H1 (cell line): ENCODE measurements around the gene TMEM79. TPM values are rescaled to one million over a fixed set of nuclear protein-coding genes. Genes with fewer than 3 reads are reported as not detected.

Experiments
- BACH1 ChIP-seq: IDR thresholded peaks from 2 replicates; pipeline ENCODE4 v1.6.1; 2012; ENCODE audit warnings: low read length, improper control_type of control experiment
- CBX8 ChIP-seq: fragments of 300-800, 300-1000 bp; sonication (generic); IDR thresholded peaks from 2 replicates; pipeline ENCODE4 v1.7.1; 2016; ENCODE audit warnings: low read depth, low read length, borderline replicate concordance
- CHD2 ChIP-seq: IDR thresholded peaks from 2 replicates; pipeline ENCODE4 v1.6.1; 2012; ENCODE audit warnings: low read length, improper control_type of control experiment
- EP300 ChIP-seq, 2 experiments: IDR thresholded peaks; 1 replicate in 1 of 2; 2 replicates in 1 of 2; pipeline ENCODE4 v1.6.1; 2011 to 2012; ENCODE audit warnings: low read depth in 2 of 2, low read length in 2 of 2, mild to moderate bottlenecking in 2 of 2, borderline replicate concordance in 1 of 2, inconsistent platforms in 1 of 2, moderate library complexity in 1 of 2
- HDAC2 ChIP-seq, 2 experiments: fragments of 300-600 bp in 1 of 2; sonication (generic) in 1 of 2; IDR thresholded peaks; 2 replicates each; pipeline ENCODE4 v1.6.1; 2011 to 2012; ENCODE audit warnings: low read depth in 2 of 2, low read length in 2 of 2, mild to moderate bottlenecking in 2 of 2, moderate library complexity in 2 of 2, borderline replicate concordance in 1 of 2, inconsistent platforms in 1 of 2
- JUN ChIP-seq: IDR thresholded peaks from 2 replicates; pipeline ENCODE4 v1.6.1; 2011; ENCODE audit warnings: low read depth, mild to moderate bottlenecking, improper control_type of control experiment, low read length
- POLR2A ChIP-seq, 2 experiments: IDR thresholded peaks; 1 replicate in 1 of 2; 2 replicates in 1 of 2; pipeline ENCODE4 v1.6.1; 2011; ENCODE audit warnings: low read depth in 2 of 2, low read length in 2 of 2, mild to moderate bottlenecking in 2 of 2; ENCODE audit errors: control extremely low read depth in 1 of 2
- POLR2AphosphoS5 ChIP-seq: IDR thresholded peaks from 2 replicates; pipeline ENCODE4 v1.6.1; 2011; ENCODE audit warnings: low read depth, low read length
- RAD21 ChIP-seq, 2 experiments: IDR thresholded peaks in 1 of 2; conservative IDR thresholded peaks in 1 of 2; 2 replicates each; pipeline ENCODE4 v1.6.1; 2011; ENCODE audit warnings: low read depth in 2 of 2, low read length in 2 of 2, improper control_type of control experiment in 1 of 2, inconsistent platforms in 1 of 2, mild to moderate bottlenecking in 1 of 2, moderate library complexity in 1 of 2
- RBBP5 ChIP-seq: IDR thresholded peaks from 2 replicates; pipeline ENCODE4 v1.7.1; 2012; ENCODE audit warnings: low read depth, mild to moderate bottlenecking, inconsistent platforms, low read length, moderate library complexity, borderline replicate concordance
- RXRA ChIP-seq: IDR thresholded peaks from 2 replicates; pipeline ENCODE4 v1.6.1; 2011; ENCODE audit warnings: low read depth, mild to moderate bottlenecking, low read length, moderate library complexity; ENCODE audit not compliant: insufficient read depth
- SAP30 ChIP-seq: fragments of 300-600 bp; sonication (generic); IDR thresholded peaks from 2 replicates; pipeline ENCODE4 v1.7.1; 2012; ENCODE audit warnings: low read length, moderate library complexity, mild to moderate bottlenecking, inconsistent platforms; ENCODE audit not compliant: insufficient read depth, insufficient replicate concordance
- SIRT6 ChIP-seq: IDR thresholded peaks from one replicate; pipeline ENCODE4 v1.7.1; 2012; ENCODE audit warnings: low read length, inconsistent platforms
- SP1 ChIP-seq: IDR thresholded peaks from 2 replicates; pipeline ENCODE4 v1.6.1; 2011; ENCODE audit warnings: low read depth, low read length
- SP2 ChIP-seq: IDR thresholded peaks from 2 replicates; pipeline ENCODE4 v1.6.1; 2012; ENCODE audit warnings: mild to moderate bottlenecking, low read length, inconsistent platforms
- USF2 ChIP-seq: IDR thresholded peaks from 2 replicates; pipeline ENCODE4 v1.6.1; 2011; ENCODE audit warnings: low read length, improper control_type of control experiment
- YY1 ChIP-seq: IDR thresholded peaks from 2 replicates; pipeline ENCODE4 v1.6.1; 2011; ENCODE audit warnings: low read depth, mild to moderate bottlenecking, low read length
- ZNF274 ChIP-seq: IDR thresholded peaks from 2 replicates; pipeline ENCODE4 v1.7.0; 2012; ENCODE audit warnings: low read length, borderline replicate concordance; ENCODE audit errors: extremely low read depth
- polyA plus RNA-seq, 7 experiments: library from polyadenylated mRNA; depleted of rRNA in 3 of 7; stranded (reverse) in 5 of 7; unstranded in 2 of 7; fragments of >200 nt in 5 of 7; fragments of 200-250 nt in 2 of 7; gene quantifications; 1 replicate in 5 of 7; 2 replicates in 1 of 7; 4 replicates in 1 of 7; pipeline versions ENCODE4 v1.2.1 to v1.2.3, GENCODE V29; 2011 to 2013; ENCODE audit warnings: missing spikeins in 2 of 7, mixed read lengths in 2 of 7
- total RNA-seq: library from RNA; stranded (reverse); fragmentation: NEBNext Ultra II Directional; extraction: Animal tissue kit (Norgen Biotek cat#: 25700); gene quantifications from 2 replicates; pipeline ENCODE4 v1.2.1, GENCODE V29; 2021
- TF ChIP-seq, protein P1 (sequence below), 3 experiments: IDR thresholded peaks; 1 replicate in 2 of 3; 2 replicates in 1 of 3; pipeline versions ENCODE4 v1.5.1 to v1.6.1; 2011; ENCODE audit warnings: low read length in 3 of 3, mild to moderate bottlenecking in 3 of 3, inconsistent platforms in 2 of 3, low read depth in 1 of 3, moderate library complexity in 1 of 3; ENCODE audit not compliant: insufficient read depth in 1 of 3; ENCODE audit errors: control extremely low read depth in 1 of 3
- TF ChIP-seq, protein P2 (sequence below): IDR thresholded peaks from 2 replicates; pipeline ENCODE4 v1.6.1; 2011; ENCODE audit warnings: low read depth, mild to moderate bottlenecking, low read length; ENCODE audit not compliant: insufficient read depth

Gene TMEM79
- total and polyA plus RNA-seq, 2 of the 8 experiments (the other 6 are each of a cell fraction or from before 2014, with no cell fraction given): 2.1 to 2.3 TPM

DNA sequence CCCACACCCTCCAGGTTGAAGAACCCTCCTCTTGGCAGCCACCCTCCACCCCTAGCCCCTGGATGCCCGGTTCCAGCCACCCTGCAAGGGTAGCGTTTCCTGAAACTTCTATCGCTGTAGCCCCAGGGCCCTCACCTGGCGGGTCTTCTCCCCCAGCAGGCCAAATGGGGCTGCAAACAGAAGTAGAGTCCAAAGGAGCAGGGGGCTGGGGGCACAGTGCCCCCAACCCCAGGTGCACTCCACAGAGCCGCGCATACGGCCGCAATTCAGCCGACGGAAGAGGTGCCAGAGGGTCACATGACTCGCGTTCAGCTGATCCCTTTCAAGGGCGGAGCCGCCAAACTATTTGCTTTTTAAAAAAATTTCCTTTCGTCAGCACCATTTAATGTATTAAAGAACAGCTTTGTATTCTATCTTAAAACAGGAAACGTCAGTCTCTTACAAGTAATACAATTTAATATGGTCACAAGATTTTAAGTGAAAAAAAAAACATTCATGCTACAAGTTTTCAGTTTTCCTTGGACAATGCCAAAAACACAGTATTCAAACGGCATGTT is 11.3 kb downstream of the TMEM79 start, which contains the start of gene GLMP (continued):
- TF ChIP-seq POLR2AphosphoS5 (no peak; the same call in 1 of the 2 replicates), RAD21 (IDR thresholded peaks at IDR 0.05 in 1 of 2, conservative IDR thresholded peaks at IDR 0.05 in 1 of 2; ENCODE audit: low read depth in 2 of 2, low read length in 2 of 2) (no peak), RBBP5 (no peak), EP300 (IDR thresholded peaks at IDR 0.05; ENCODE audit: borderline replicate concordance in 1 of 2, low read depth in 2 of 2, low read length in 2 of 2) (no peak), POLR2A (IDR thresholded peaks at IDR 0.05; ENCODE audit: control extremely low read depth in 1 of 2, low read depth in 2 of 2, low read length in 2 of 2) (peak in 1 of 2 experiments; percentile 61; a peak in 2 of 3 replicates), JUN (no peak), USF2 (peak; percentile 95), HDAC2 (IDR thresholded peaks at IDR 0.05; ENCODE audit: borderline replicate concordance in 1 of 2, low read depth in 2 of 2, low read length in 2 of 2) (peak in 1 of 2 experiments; percentile 88; a peak in 2 of 4 replicates), RXRA (no peak), SP1 (0 out of 2 replicates have a peak, but pooled peaks have one; percentile 13), SAP30 (peak; percentile 91), YY1 (no peak), ZNF274 (no peak), SIRT6 (no peak), CHD2 (no peak), BACH1 (no peak), SP2 (no peak), CBX8 (no peak)
- TF ChIP-seq, protein P1, sequence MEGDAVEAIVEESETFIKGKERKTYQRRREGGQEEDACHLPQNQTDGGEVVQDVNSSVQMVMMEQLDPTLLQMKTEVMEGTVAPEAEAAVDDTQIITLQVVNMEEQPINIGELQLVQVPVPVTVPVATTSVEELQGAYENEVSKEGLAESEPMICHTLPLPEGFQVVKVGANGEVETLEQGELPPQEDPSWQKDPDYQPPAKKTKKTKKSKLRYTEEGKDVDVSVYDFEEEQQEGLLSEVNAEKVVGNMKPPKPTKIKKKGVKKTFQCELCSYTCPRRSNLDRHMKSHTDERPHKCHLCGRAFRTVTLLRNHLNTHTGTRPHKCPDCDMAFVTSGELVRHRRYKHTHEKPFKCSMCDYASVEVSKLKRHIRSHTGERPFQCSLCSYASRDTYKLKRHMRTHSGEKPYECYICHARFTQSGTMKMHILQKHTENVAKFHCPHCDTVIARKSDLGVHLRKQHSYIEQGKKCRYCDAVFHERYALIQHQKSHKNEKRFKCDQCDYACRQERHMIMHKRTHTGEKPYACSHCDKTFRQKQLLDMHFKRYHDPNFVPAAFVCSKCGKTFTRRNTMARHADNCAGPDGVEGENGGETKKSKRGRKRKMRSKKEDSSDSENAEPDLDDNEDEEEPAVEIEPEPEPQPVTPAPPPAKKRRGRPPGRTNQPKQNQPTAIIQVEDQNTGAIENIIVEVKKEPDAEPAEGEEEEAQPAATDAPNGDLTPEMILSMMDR (IDR thresholded peaks at IDR 0.05; ENCODE audit: control extremely low read depth in 1 of 3, insufficient read depth in 1 of 3, low read depth in 1 of 3, low read length in 3 of 3): no peak
- TF ChIP-seq, protein P2, sequence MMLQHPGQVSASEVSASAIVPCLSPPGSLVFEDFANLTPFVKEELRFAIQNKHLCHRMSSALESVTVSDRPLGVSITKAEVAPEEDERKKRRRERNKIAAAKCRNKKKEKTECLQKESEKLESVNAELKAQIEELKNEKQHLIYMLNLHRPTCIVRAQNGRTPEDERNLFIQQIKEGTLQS: peak; percentile 83
